HFF-Myc (cell line): ENCODE results near the gene FANCC.

Experiments
- DNase-seq: peaks from one replicate; pipeline ENCODE4 v3.0.0-alpha.2; 2011; ENCODE audit warnings: low read depth; ENCODE audit errors: extremely low read depth
- H3K4me3 ChIP-seq: replicated peaks from 2 replicates; pipeline ENCODE4 v1.5.1; 2011; ENCODE audit warnings: low read depth, mild to moderate bottlenecking, control low read depth, low read length
- TF ChIP-seq, protein P1 (sequence below): IDR thresholded peaks from 2 replicates; pipeline ENCODE4 v1.5.1; 2012; ENCODE audit warnings: mild to moderate bottlenecking, low read depth, low read length, control low read depth; ENCODE audit errors: missing control alignments

Gene FANCC

DNA sequence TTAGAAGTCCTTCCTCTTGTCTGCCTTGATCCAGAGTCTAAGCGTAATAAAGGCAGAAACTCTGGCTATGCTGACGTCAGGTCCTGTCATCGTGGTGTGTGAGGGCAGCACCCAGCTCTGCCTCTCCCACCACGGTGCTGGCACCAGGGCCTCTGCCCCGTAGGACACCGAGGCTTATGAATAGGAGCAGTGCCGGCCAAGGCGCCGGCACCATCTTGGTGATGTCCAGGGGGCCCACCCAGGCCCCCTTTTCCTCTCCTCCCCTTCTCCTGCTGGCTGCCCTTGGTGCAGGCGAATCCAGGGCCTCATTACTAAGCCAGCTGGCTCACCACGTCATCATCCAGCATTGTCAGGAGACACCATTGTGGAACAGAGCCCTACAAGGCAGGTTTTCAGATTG, 252.3 kb downstream of the FANCC start:
- DNase-seq, result no peak
- H3K4me3 ChIP-seq, result no peak overlapping the region
- TF ChIP-seq, protein P1, sequence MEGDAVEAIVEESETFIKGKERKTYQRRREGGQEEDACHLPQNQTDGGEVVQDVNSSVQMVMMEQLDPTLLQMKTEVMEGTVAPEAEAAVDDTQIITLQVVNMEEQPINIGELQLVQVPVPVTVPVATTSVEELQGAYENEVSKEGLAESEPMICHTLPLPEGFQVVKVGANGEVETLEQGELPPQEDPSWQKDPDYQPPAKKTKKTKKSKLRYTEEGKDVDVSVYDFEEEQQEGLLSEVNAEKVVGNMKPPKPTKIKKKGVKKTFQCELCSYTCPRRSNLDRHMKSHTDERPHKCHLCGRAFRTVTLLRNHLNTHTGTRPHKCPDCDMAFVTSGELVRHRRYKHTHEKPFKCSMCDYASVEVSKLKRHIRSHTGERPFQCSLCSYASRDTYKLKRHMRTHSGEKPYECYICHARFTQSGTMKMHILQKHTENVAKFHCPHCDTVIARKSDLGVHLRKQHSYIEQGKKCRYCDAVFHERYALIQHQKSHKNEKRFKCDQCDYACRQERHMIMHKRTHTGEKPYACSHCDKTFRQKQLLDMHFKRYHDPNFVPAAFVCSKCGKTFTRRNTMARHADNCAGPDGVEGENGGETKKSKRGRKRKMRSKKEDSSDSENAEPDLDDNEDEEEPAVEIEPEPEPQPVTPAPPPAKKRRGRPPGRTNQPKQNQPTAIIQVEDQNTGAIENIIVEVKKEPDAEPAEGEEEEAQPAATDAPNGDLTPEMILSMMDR, result no peak

DNA sequence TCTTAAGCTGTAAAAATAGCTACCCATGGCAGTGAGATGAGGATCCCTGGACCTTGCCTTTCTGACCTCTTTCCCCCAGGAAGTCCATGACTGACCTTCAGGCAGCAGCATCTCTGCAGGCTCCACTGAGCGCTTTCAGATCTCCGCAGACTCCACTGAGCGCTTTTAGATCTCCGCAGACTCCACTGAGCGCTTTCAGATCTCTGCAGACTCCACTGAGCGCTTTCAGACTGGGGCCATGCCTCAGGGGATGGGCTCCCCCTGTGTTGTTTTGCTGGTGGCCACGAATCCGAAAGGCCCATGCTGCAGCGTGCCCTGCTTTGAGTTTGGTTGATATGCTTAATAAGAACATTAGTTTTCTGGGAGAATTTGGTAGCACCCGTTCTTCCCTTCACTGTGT, 254.2 kb downstream of the FANCC start:
- TF ChIP-seq, protein P1, result no peak
- DNase-seq, result no peak
- no peak overlapping the region for H3K4me3 ChIP-seq

DNA sequence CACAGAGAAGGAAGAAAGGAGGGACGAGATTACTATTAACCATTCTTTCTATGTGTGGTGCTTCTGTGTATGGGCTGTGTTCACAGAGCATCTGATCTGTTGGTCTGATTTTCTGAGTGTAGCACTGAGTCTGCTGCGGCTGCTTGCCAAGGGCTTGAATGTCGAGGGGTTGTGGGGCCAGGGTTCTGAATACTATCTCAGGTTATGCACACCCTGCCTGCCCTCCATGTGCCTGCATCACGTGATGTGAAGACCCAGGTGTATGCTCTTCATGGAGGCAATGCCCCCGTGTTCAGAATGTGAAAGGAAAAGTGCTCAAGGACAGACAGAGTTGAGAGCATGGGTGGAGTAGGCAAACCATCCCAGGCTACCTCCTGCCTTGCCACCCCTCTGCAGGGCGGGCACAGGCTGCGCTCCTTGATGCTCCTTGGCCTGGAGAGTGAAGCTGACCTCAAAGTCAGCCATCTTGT, 254.9 kb downstream of the FANCC start:
- TF ChIP-seq, protein P1, result no peak
- no peak overlapping the region for H3K4me3 ChIP-seq
- DNase-seq, result no peak

DNA sequence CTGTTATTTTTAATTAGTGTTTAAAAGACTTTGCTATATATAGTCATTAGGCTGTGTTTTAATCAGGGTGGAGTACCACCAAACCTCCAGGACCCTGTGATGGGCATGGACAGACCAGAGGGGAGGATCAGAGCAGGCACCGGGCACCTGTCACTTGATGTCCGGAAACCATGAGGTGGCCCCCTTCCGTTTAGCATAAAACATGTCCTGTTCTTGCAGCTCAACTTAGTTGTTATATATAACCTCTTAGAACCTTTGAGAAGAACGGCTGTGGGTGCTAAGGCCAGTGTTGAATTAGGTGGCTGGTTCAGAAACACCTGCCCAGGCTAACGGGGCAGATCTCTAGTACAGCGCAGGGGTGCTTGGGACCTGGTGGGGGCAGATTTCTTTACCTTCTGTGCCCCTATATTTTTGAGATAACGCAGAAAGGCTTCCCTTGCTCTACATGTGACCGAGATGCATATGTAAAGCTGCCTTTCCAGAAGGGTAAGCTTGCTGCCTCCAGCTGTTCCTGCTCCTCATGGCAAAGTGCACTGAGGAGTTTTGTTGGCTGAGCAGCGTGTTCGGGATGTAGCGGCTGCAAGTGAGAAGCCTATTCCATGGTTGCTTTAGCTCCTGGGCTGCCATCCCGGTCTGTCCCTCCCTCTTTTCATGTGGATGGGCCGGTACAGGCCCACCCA, 255.5 kb downstream of the FANCC start:
- H3K4me3 ChIP-seq, result no peak overlapping the region
- no peak for DNase-seq
- TF ChIP-seq, protein P1, result no peak

DNA sequence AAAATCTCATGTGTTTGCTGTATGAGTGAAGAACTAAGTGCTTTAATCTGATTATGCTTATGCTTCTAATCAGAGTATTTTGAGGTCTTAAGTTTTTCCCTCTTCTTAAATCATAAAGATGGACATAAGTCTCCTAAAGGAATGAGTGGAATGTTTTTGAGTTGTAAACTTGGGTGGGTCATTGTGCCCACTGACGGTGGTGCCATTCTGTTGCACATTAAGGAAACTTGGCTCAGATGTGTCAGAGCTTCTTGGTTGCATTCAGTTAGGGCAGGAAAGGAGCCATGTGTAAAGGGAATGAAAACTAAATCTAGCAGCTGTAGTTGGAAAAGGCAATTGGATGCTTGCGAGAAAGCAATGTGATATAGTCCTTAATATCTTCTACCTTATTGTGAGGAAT, 256.6 kb downstream of the FANCC start:
- no peak for DNase-seq
- TF ChIP-seq, protein P1, result no peak

DNA sequence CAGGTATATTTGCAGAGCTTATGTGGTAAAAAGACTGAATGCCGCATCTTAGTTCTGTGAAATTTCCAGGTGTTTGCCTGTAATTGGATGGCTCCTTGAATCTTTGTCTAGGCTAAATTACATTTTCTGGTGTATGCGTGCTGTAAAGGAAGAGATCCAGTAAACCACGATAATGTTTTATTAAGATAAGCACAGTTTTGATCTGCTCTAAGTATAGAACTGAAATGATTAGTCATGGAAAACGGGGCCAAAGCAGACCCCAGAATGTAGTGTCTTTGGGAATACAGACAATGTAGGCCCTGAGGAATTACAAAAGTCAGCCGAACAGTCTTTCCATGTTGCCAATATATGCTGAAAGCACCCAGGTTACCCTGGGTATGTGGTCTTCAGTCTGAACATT, 257.3 kb downstream of the FANCC start:
- TF ChIP-seq, protein P1, result no peak
- no peak overlapping the region for H3K4me3 ChIP-seq
- no peak for DNase-seq

More for the DNA sequence above, 256.6 kb downstream of the FANCC start:
- no peak overlapping the region for H3K4me3 ChIP-seq
